SK-N-SH treated with all-trans-retinoic acid at 6 μM for 48 hours (cell line): ENCODE measurements around the gene LMAN2.
"Not testable (repeated sequence)": the region's sequence is repeated elsewhere in the genome, so short reads cannot be mapped to it uniquely, and the experiment has no call there.

Source experiments
- ATAC-seq: fragments of 200-7000 bp; cut with Tn5 transposase; 3 replicates; pipeline ENCODE4 v1.9.1; 2020; ENCODE audit warnings: mild to moderate bottlenecking, moderate library complexity
- ARNTL ChIP-seq: fragments of 450-650 bp; formaldehyde crosslinking; IDR thresholded peaks from 2 replicates; pipeline ENCODE4 v1.5.0; 2020; ENCODE audit warnings: low read depth, mild to moderate bottlenecking, moderate library complexity, borderline replicate concordance
- CREB5 ChIP-seq: fragments of 250-450 bp; sonication (Bioruptor Pico); IDR thresholded peaks from 2 replicates; pipeline ENCODE4 v1.5.1; 2020; ENCODE audit warnings: low read depth, mild to moderate bottlenecking, moderate library complexity
- CSDC2 ChIP-seq: fragments of 250-450 bp; sonication (Bioruptor Pico); IDR thresholded peaks from 2 replicates; pipeline ENCODE4 v1.5.0; 2020; ENCODE audit warnings: mild to moderate bottlenecking, moderate library complexity
- CSRNP3 ChIP-seq: fragments of 250-450 bp; sonication (Bioruptor Pico); IDR thresholded peaks from 2 replicates; pipeline ENCODE4 v1.5.1; 2021; ENCODE audit warnings: mild to moderate bottlenecking, moderate library complexity
- ESRRG ChIP-seq: fragments of 250-450 bp; sonication (Bioruptor Pico); IDR thresholded peaks from 2 replicates; pipeline ENCODE4 v1.6.1; 2021; ENCODE audit warnings: mild to moderate bottlenecking
- GLIS3 ChIP-seq: fragments of 250-450 bp; sonication (Bioruptor Pico); IDR thresholded peaks from 2 replicates; pipeline ENCODE4 v1.5.0; 2020; ENCODE audit warnings: mild to moderate bottlenecking, moderate library complexity
- ISL1 ChIP-seq: fragments of 250-450 bp; sonication (Bioruptor Pico); IDR thresholded peaks from 2 replicates; pipeline ENCODE4 v2.1.2; 2022; ENCODE audit warnings: mild to moderate bottlenecking, moderate library complexity
- OSR1 ChIP-seq: fragments of 250-450 bp; sonication (Bioruptor Pico); IDR thresholded peaks from 2 replicates; pipeline ENCODE4 v1.8.0; 2022; ENCODE audit warnings: moderate library complexity, mild to moderate bottlenecking, inconsistent platforms
- POU6F1 ChIP-seq: fragments of 250-450 bp; sonication (Bioruptor Pico); IDR thresholded peaks from 2 replicates; pipeline ENCODE4 v1.8.0; 2021; ENCODE audit warnings: low read depth, mild to moderate bottlenecking, moderate library complexity, borderline replicate concordance
- PPARA ChIP-seq: fragments of 250-450 bp; sonication (Bioruptor Pico); IDR thresholded peaks from 2 replicates; pipeline ENCODE4 v1.5.0; 2020; ENCODE audit warnings: mild to moderate bottlenecking, borderline replicate concordance
- RARB ChIP-seq: fragments of 250-450 bp; sonication (Bioruptor Pico); IDR thresholded peaks from 2 replicates; pipeline ENCODE4 v1.8.0; 2021; ENCODE audit warnings: mild to moderate bottlenecking, moderate library complexity
- SNAI2 ChIP-seq: fragments of 250-450 bp; sonication (Bioruptor Pico); IDR thresholded peaks from 2 replicates; pipeline ENCODE4 v1.5.0; 2020; ENCODE audit warnings: mild to moderate bottlenecking, moderate library complexity
- TCF4 ChIP-seq: fragments of 250-450 bp; sonication (Bioruptor Pico); IDR thresholded peaks from 2 replicates; pipeline ENCODE4 v1.8.0; 2021; ENCODE audit warnings: mild to moderate bottlenecking, moderate library complexity, borderline replicate concordance
- TSHZ2 ChIP-seq: fragments of 250-450 bp; sonication (Bioruptor Pico); IDR thresholded peaks from 2 replicates; pipeline ENCODE4 v1.5.0; 2020; ENCODE audit warnings: mild to moderate bottlenecking, moderate library complexity
- ZC3H10 ChIP-seq: fragments of 250-450 bp; sonication (Bioruptor Pico); IDR thresholded peaks from 2 replicates; pipeline ENCODE4 v1.5.1; 2021; ENCODE audit warnings: mild to moderate bottlenecking, moderate library complexity
- ZFP3 ChIP-seq: fragments of 250-450 bp; sonication (Bioruptor Pico); IDR thresholded peaks from 2 replicates; pipeline ENCODE4 v1.5.0; 2020; ENCODE audit warnings: mild to moderate bottlenecking, moderate library complexity
- ZFP30 ChIP-seq: fragments of 450-650 bp; formaldehyde crosslinking; IDR thresholded peaks from 2 replicates; pipeline ENCODE4 v1.5.0; 2022; ENCODE audit warnings: mild to moderate bottlenecking, moderate library complexity
- ZNF565 ChIP-seq: fragments of 450-650 bp; formaldehyde crosslinking; conservative IDR thresholded peaks from 2 replicates; pipeline ENCODE4 v1.5.0; 2020; ENCODE audit warnings: low read depth, mild to moderate bottlenecking, moderate library complexity
- ZNF70 ChIP-seq: fragments of 450-650 bp; formaldehyde crosslinking; IDR thresholded peaks from 2 replicates; pipeline ENCODE4 v1.5.0; 2020; ENCODE audit warnings: mild to moderate bottlenecking, moderate library complexity
- ZNF8 ChIP-seq: fragments of 450-650 bp; formaldehyde crosslinking; IDR thresholded peaks from 2 replicates; pipeline ENCODE4 v1.5.0; 2020; ENCODE audit warnings: mild to moderate bottlenecking, moderate library complexity

Gene LMAN2

GRCh38 chr5:177362292-177362609, 10.8 kb upstream of the LMAN2 start:
- no peak for TF ChIP-seq RARB (CRISPR knock-in tag)
- TF ChIP-seq ZC3H10, result no peak
- no peak for TF ChIP-seq CSRNP3 (CRISPR knock-in tag)
- TF ChIP-seq OSR1 (CRISPR knock-in tag), result no peak
- no peak for TF ChIP-seq ZFP30 (CRISPR knock-in tag)
- no peak for TF ChIP-seq POU6F1 (CRISPR knock-in tag)
- TF ChIP-seq ZFP3, result no peak
- TF ChIP-seq TSHZ2 (CRISPR knock-in tag), result no peak
- TF ChIP-seq SNAI2 (CRISPR knock-in tag), result no peak
- no peak for TF ChIP-seq ESRRG (CRISPR knock-in tag)
- TF ChIP-seq GLIS3 (CRISPR knock-in tag), result no peak
- TF ChIP-seq CSDC2 (CRISPR knock-in tag), result no peak
- TF ChIP-seq ZNF70, result no peak
- TF ChIP-seq ZNF8 (CRISPR knock-in tag), result no peak
- TF ChIP-seq ARNTL, result no peak
- TF ChIP-seq ISL1 (CRISPR knock-in tag), result no peak
- no peak for TF ChIP-seq CREB5 (CRISPR knock-in tag)
- no peak for TF ChIP-seq TCF4 (CRISPR knock-in tag)
- no peak for ATAC-seq

- no peak for TF ChIP-seq ZNF565
- no peak for TF ChIP-seq SNAI2 (CRISPR knock-in tag)
- TF ChIP-seq ARNTL, result no peak
- no peak for TF ChIP-seq PPARA (CRISPR knock-in tag)
- no peak for TF ChIP-seq GLIS3 (CRISPR knock-in tag)
- no peak for TF ChIP-seq CSRNP3 (CRISPR knock-in tag)
- no peak for TF ChIP-seq CREB5 (CRISPR knock-in tag)
- TF ChIP-seq ZNF70, result no peak
- TF ChIP-seq RARB (CRISPR knock-in tag), result no peak
- TF ChIP-seq TSHZ2 (CRISPR knock-in tag), result no peak
- TF ChIP-seq OSR1 (CRISPR knock-in tag), result no peak
- no peak for TF ChIP-seq ZFP3
- no peak for TF ChIP-seq ESRRG (CRISPR knock-in tag)
- no peak for TF ChIP-seq CSDC2 (CRISPR knock-in tag)
- no peak for TF ChIP-seq TCF4 (CRISPR knock-in tag)
- ATAC-seq, result no peak
Observed at GRCh38 chr5:177361418-177362291, 10.2 kb upstream of the LMAN2 start.

- ATAC-seq, result not testable (repeated sequence)
Observed at GRCh38 chr5:177360740-177361139, 9.3 kb upstream of the LMAN2 start.
